Pancreas (tissue), 10 donors: ENCODE measurements around the gene CR1. TPM values are rescaled to one million over a fixed set of nuclear protein-coding genes. Genes with fewer than 3 reads are reported as not detected.
A peak's percentile ranks its signal among the peaks of the same experiment; 100 is the strongest.

ENCODE experiments used
- ATAC-seq, 4 donors: fragments of 200-7000 bp; cut with Tn5 transposase; one replicate each; pipeline versions ENCODE4 v1.8.0 to v1.9.1; 2020; ENCODE audit warnings: mild to moderate bottlenecking in 4 of 4, moderate library complexity in 4 of 4
- DNase-seq, 6 donors: peaks; one replicate each; pipeline ENCODE4 v3.0.0-alpha.2; 2020
- FAIRE-seq: peaks from 2 replicates; lab custom pipeline; 2012; peaks lifted over from hg19 to GRCh38; lab: Jason Lieb, UNC
- H3K27ac ChIP-seq, 4 donors: fragments of 200-600 bp; sonication (generic); 1 replicate in 3 of 4; 2 replicates in 1 of 4; pipeline versions ENCODE4 v1.5.0 to v1.8.0; 2020
- H3K27me3 ChIP-seq, 4 donors: fragments of 200-600 bp; one replicate each; pipeline ENCODE4 v1.8.0; 2021
- H3K36me3 ChIP-seq, 3 donors: fragments of 200-600 bp; sonication (generic) in 1 of 3; one replicate each; pipeline versions ENCODE4 v1.5.0 to v1.8.0; 2020 to 2021
- H3K4me1 ChIP-seq, 3 donors: fragments of 200-600 bp; one replicate each; pipeline ENCODE4 v1.8.0; 2021
- H3K4me3 ChIP-seq, 4 donors: fragments of 200-600 bp; sonication (generic) in 2 of 4; one replicate each; pipeline versions ENCODE4 v1.5.0 to v1.8.0; 2020 to 2021
- H3K9me3 ChIP-seq, 4 donors: fragments of 200-600 bp; one replicate each; pipeline ENCODE4 v1.8.0; 2021
- CTCF ChIP-seq, 4 donors: fragments of 200-600 bp; sonication (generic) in 3 of 4; IDR thresholded peaks; one replicate each; pipeline versions ENCODE4 v1.5.0 to v1.8.0; 2021; ENCODE audit warnings: antibody characterized with exemption in 4 of 4
- WGBS, 2 donors: extraction: QIAGEN DNeasy Blood & Tissue Kit; methylation state at CpG; one replicate each; pipeline ENCODE4 v1.1.7; 2013; 5-methylcytosine and 5-hydroxymethylcytosine counted together
- intact Hi-C, 3 donors: fragments of 100-400 bp; cut with DNase I; formaldehyde crosslinking; loops; one replicate each; pipeline versions ENCODE4 v1.11.1 to v1.14.2; 2022
- polyA plus RNA-seq, 2 donors: library from polyadenylated mRNA; stranded (reverse); fragments of 200-250 nt; gene quantifications; one replicate each; pipeline ENCODE4 v1.2.3, GENCODE V29; 2013
- total RNA-seq, 6 donors: library from RNA; stranded (reverse); fragmentation: NEBNext Ultra II Directional in 4 of 6; extraction: Animal tissue kit (Norgen Biotek cat#: 25700) in 4 of 6; gene quantifications; one replicate each; pipeline versions ENCODE4 v1.2.1 to v1.2.4, GENCODE V29; 2021 to 2023
- donor health status: healthy with polysubstance abuse.
- donor health status: DM: no; HTN: no; CAD: no; lungs with moderate emphysema.
- donor health status: DM: no; HTN: no; CAD: no.
- donor health status: control.
- donor health status: control.
- donor health status: Bipolar disorder and iron deficiency.
- donor health status: DM: yes; HTN: yes; CAD: no.
- donor health status: DM: no; HTN: no; CAD: no.
- donor health status: DM: no; HTN: no; CAD: no.
- donor health status: DM: yes; HTN: yes; CAD: no.

Gene CR1
- total and polyA plus RNA-seq, 8 donors: 0.05 to 4.7 (median 0.29) TPM

- TF ChIP-seq CTCF (IDR thresholded peaks at IDR 0.05): no peak
- Histone ChIP-seq H3K27me3 (no peaks in the 10 kb centered on the region), H3K9me3 (no peaks in the 10 kb centered on the region), H3K4me1 (no peaks in the 10 kb centered on the region), H3K27ac (no peak overlapping the region), H3K4me3 (no peak overlapping the region), H3K36me3 (no peaks in the 10 kb centered on the region)
- intact Hi-C loops: no loop called here
- FAIRE-seq: no peak
- no peak for DNase-seq
- WGBS, 2 donors: 58 to 68% methylated on average over 1 of the region's 1 CpG
- ATAC-seq: no peak
These were observed 14.5 kb downstream of the CR1 start for GRCh38 chr1:207510444-207510843.

DNA sequence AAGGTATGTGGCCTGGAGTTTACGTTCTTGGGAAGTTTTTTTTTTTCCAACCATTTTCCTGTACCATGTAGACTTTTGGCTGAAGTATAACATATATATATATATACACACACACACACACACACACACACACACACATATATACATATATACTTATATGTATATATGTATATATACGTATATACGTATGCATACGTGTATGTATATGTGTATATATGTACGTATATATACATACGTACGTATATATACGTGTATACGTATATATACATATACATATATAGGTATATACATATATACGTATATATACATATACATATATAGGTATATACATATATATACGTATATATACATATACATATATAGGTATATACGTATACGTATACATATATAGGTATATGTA is 18.9 kb downstream of the CR1 start:
- no peak for TF ChIP-seq CTCF (IDR thresholded peaks at IDR 0.05)
- 83 to 90% methylated on average over 13 of the region's 13 CpGs for WGBS, 2 donors
- peak; percentile 84 for FAIRE-seq
- no peak overlapping the region for H3K27ac ChIP-seq
- DNase-seq: no peak
- no peaks in the 10 kb centered on the region for H3K36me3 ChIP-seq
- ATAC-seq: no peak
- no peaks in the 10 kb centered on the region for H3K9me3 ChIP-seq
- no peaks in the 10 kb centered on the region for H3K4me1 ChIP-seq
- H3K4me3 ChIP-seq: no peak overlapping the region
- intact Hi-C loops: no loop called here
- peaks cover 0 to 3% (median 0%) of the 10 kb centered on the region in 4 donors for H3K27me3 ChIP-seq

- Histone ChIP-seq H3K4me3 (no peak overlapping the region), H3K27me3 (peaks cover 0 to 3% (median 0%) of the 10 kb centered on the region in 4 donors), H3K36me3 (no peaks in the 10 kb centered on the region), H3K4me1 (no peaks in the 10 kb centered on the region), H3K27ac (no peak overlapping the region), H3K9me3 (no peaks in the 10 kb centered on the region)
- ATAC-seq (no peak), DNase-seq (no peak), FAIRE-seq (peak; percentile 13)
- intact Hi-C loops: no loop called here
- TF ChIP-seq CTCF (IDR thresholded peaks at IDR 0.05): no peak
These were observed 20.8 kb downstream of the CR1 start for GRCh38 chr1:207516729-207517128.

DNA sequence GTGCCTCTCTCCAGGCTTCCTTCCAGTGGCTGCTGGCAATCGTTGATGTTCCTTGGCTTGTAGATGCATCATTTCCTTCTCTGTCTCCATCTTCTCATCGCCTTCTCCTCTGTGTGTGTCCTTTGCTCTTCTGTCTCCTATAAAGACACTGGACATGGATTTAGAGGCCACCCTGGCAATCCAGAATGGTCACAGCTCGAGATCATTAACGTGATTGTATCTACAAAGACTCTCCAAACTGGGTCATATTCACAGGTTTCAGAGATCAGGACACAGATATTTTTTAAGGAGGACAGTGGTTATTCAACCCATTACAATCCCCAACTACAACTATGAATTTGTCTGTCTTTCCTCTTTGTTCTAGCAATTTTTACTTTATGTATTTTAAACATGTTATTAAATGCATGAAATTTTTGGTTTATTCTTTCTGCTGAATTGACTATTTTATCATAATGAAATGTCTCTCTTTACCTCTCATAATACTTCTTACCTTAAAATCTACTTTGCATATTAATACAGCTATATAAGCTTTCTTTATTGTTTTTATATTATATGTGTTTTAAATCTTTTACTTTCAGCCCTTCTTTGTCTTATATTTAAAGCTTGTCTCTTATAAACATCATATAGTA is 22.8 kb downstream of the CR1 start:
- Histone ChIP-seq H3K27me3 (peaks cover 0 to 3% (median 0%) of the 10 kb centered on the region in 4 donors), H3K36me3 (no peaks in the 10 kb centered on the region), H3K9me3 (no peaks in the 10 kb centered on the region), H3K4me1 (no peaks in the 10 kb centered on the region), H3K27ac (no peak overlapping the region), H3K4me3 (no peak overlapping the region)
- DNase-seq (no peak), FAIRE-seq (peak; percentile 91), ATAC-seq (no peak)
- intact Hi-C loops: no loop called here
- no peak for TF ChIP-seq CTCF (IDR thresholded peaks at IDR 0.05)
- WGBS, 2 donors: 50 to 66% methylated on average over 4 of the region's 4 CpGs
